HepG2 (cell line): Measurements from ENCODE around the gene SYVN1. TPM values are rescaled to one million over a fixed set of nuclear protein-coding genes. Genes with fewer than 3 reads are reported as not detected.

Experiments
- ATAC-seq: fragments of 200-7000 bp; cut with Tn5 transposase; 3 replicates; pipeline ENCODE4 v1.9.1; 2020; ENCODE audit warnings: mild to moderate bottlenecking, moderate library complexity
- BruUV-seq: library from RNA; stranded (reverse); fragments of 400-500 nt; replicated peaks from 2 replicates; lab custom pipeline; 2021; lab: Mats Ljungman, UMichigan
- CTCF ChIA-PET: fragments of 300-600 bp; formaldehyde crosslinking; extraction: SDS; loops from one replicate; lab custom pipeline; 2021; ENCODE audit warnings: low total read pairs, inconsistent platforms, low intra/inter-chr PET ratio; lab: Yijun Ruan, JAX
- POLR2A ChIA-PET: fragments of 350-600 bp; sonication (Branson Sonifier 250); formaldehyde crosslinking; loops from one replicate; lab custom pipeline; 2020; ENCODE audit warnings: antibody characterized with exemption, inconsistent platforms; lab: Yijun Ruan, JAX
- DNase-seq: peaks from one replicate; pipeline ENCODE4 v3.0.0-alpha.2; 2015; ENCODE audit warnings: low spot score
- FAIRE-seq: peaks from 3 replicates; lab custom pipeline; 2011; peaks lifted over from hg19 to GRCh38; lab: Jason Lieb, UNC
- H2AFZ ChIP-seq: one replicate; pipeline ENCODE4 v1.6.1; 2011; ENCODE audit warnings: low read length, inconsistent platforms
- H3K27ac ChIP-seq: fragments of 300-600 bp; 3 replicates; pipeline ENCODE4 v1.8.0; 2011; ENCODE audit warnings: mixed run types, mild to moderate bottlenecking, mixed read lengths, low read length, inconsistent platforms; ENCODE audit not compliant: insufficient read depth; ENCODE audit errors: extremely low read length
- H3K27me3 ChIP-seq, 2 experiments: fragments of 200-600 bp in 1 of 2; 2 replicates in 1 of 2; 3 replicates in 1 of 2; pipeline versions ENCODE4 v1.6.0 to v1.8.0; 2011; ENCODE audit warnings: low read length in 2 of 2, mild to moderate bottlenecking in 2 of 2, moderate library complexity in 2 of 2, inconsistent platforms in 1 of 2; ENCODE audit not compliant: insufficient read depth in 2 of 2, control insufficient read depth in 1 of 2
- H3K36me3 ChIP-seq, 2 experiments: fragments of 200-600 bp in 1 of 2; replicated peaks in 1 of 2; 2 replicates in 1 of 2; 3 replicates in 1 of 2; pipeline versions ENCODE4 v1.5.1 to v1.8.0; 2011; ENCODE audit warnings: low read length in 2 of 2, inconsistent platforms in 1 of 2; ENCODE audit not compliant: insufficient read depth in 2 of 2, control insufficient read depth in 1 of 2
- H3K4me1 ChIP-seq: 2 replicates; pipeline ENCODE4 v1.5.1; 2012; ENCODE audit warnings: low read length, inconsistent platforms; ENCODE audit not compliant: insufficient read depth
- H3K4me2 ChIP-seq: 2 replicates; pipeline ENCODE4 v1.6.0; 2011; ENCODE audit warnings: low read depth, low read length, inconsistent platforms
- H3K4me3 ChIP-seq, 3 experiments: fragments of 200-600 bp in 1 of 3; sonication (generic), shearing (Covaris generic) in 1 of 3; replicated peaks in 1 of 3; 2 replicates each; pipeline ENCODE4 v1.5.1; 2011 to 2016; ENCODE audit warnings: low read length in 3 of 3, inconsistent platforms in 2 of 3, low read depth in 2 of 3, mild to moderate bottlenecking in 2 of 3, control low read depth in 1 of 3, mixed read lengths in 1 of 3; ENCODE audit not compliant: insufficient read depth in 1 of 3
- H3K79me2 ChIP-seq: one replicate; pipeline ENCODE4 v1.6.1; 2011; ENCODE audit warnings: low read length, inconsistent platforms; ENCODE audit not compliant: insufficient read depth
- H3K9ac ChIP-seq: 2 replicates; pipeline ENCODE4 v1.6.0; 2011; ENCODE audit warnings: mild to moderate bottlenecking, low read depth, low read length, inconsistent platforms; ENCODE audit not compliant: insufficient read depth
- H3K9me3 ChIP-seq: 2 replicates; pipeline ENCODE4 v1.5.1; 2012; ENCODE audit warnings: mild to moderate bottlenecking, low read length
- H4K20me1 ChIP-seq: 2 replicates; pipeline ENCODE4 v1.6.0; 2011; ENCODE audit warnings: inconsistent platforms, mild to moderate bottlenecking, low read length, moderate library complexity; ENCODE audit not compliant: insufficient read depth
- AGO2 ChIP-seq: fragments of 200-400 bp; formaldehyde crosslinking; optimal IDR thresholded peaks from 2 replicates; pipeline ENCODE3; 2017; ENCODE audit warnings: mild to moderate bottlenecking, low read depth, low read length, moderate library complexity
- RELA ChIP-seq: sonication (generic); formaldehyde crosslinking; IDR thresholded peaks from 2 replicates; pipeline ENCODE4 v1.4.0; 2020; ENCODE audit warnings: missing genetic modification reagents
- SP140L ChIP-seq: sonication (generic); formaldehyde crosslinking; IDR thresholded peaks from 2 replicates; pipeline ENCODE4 v1.4.0; 2020; ENCODE audit warnings: missing genetic modification reagents, borderline replicate concordance
- TOE1 ChIP-seq: sonication (generic); formaldehyde crosslinking; IDR thresholded peaks from 2 replicates; pipeline ENCODE4 v1.4.0; 2020; ENCODE audit warnings: mild to moderate bottlenecking, missing genetic modification reagents
- ZSCAN20 ChIP-seq: sonication (generic); formaldehyde crosslinking; IDR thresholded peaks from 2 replicates; pipeline ENCODE4 v1.4.0; 2020; ENCODE audit warnings: missing genetic modification reagents, mild to moderate bottlenecking, borderline replicate concordance
- WGBS: methylation state at CpG from one replicate; pipeline ENCODE4 v1.1.6; 2017; ENCODE audit warnings: low lambda C conversion rate; 5-methylcytosine and 5-hydroxymethylcytosine counted together
- in situ Hi-C: cut with HindIII; loops from 2 replicates; pipeline ENCODE4 v1.10.0; 2017; ENCODE audit warnings: low pct_unique_long_range_greater_than_20kb; ENCODE audit not compliant: extremely low pct_ligation_motif_present
- intact Hi-C: fragments of 100-400 bp; cut with micrococcal nuclease; formaldehyde crosslinking; loops from one replicate; pipeline ENCODE4 v1.10.0; 2022; ENCODE audit not compliant: unreplicated experiment
- polyA plus RNA-seq, 8 experiments: library from polyadenylated mRNA; depleted of rRNA in 3 of 8; stranded (reverse) in 7 of 8; unstranded in 1 of 8; fragments of >200 nt; fragmentation: Illumina TruSeq in 4 of 8; extraction: Trizol in 4 of 8; gene quantifications; 2 replicates each; pipeline versions ENCODE4 v1.2.1 to v1.2.3, GENCODE V29; 2011 to 2016; ENCODE audit warnings: low read depth in 4 of 8, missing spikeins in 1 of 8, mixed read lengths in 1 of 8; ENCODE audit not compliant: insufficient read depth in 1 of 8
- total RNA-seq, 5 experiments: library from RNA; depleted of rRNA; stranded (reverse); fragments of >200 nt; fragmentation: Illumina TruSeq; extraction: Trizol; gene quantifications; 2 replicates each; pipeline ENCODE4 v1.2.3, GENCODE V29; 2016; ENCODE audit warnings: low read depth in 1 of 5
- TF ChIP-seq, protein P1 (sequence below): sonication (generic); formaldehyde crosslinking; IDR thresholded peaks from 2 replicates; pipeline ENCODE4 v1.4.0; 2020; ENCODE audit warnings: missing genetic modification reagents
- TF ChIP-seq, protein P2 (sequence below): sonication (generic); formaldehyde crosslinking; IDR thresholded peaks from 2 replicates; pipeline ENCODE4 v1.4.0; 2020; ENCODE audit warnings: mild to moderate bottlenecking, missing genetic modification reagents, borderline replicate concordance
- TF ChIP-seq, protein P3 (sequence below): sonication (generic); formaldehyde crosslinking; IDR thresholded peaks from 2 replicates; pipeline ENCODE4 v1.4.0; 2020; ENCODE audit warnings: missing genetic modification reagents, mild to moderate bottlenecking, borderline replicate concordance

The SYVN1 gene
- total and polyA plus RNA-seq, 2 of the 13 experiments (the other 11 are each of a cell fraction or from before 2014, with no cell fraction given), result 10.3 to 22.5 TPM

DNA sequence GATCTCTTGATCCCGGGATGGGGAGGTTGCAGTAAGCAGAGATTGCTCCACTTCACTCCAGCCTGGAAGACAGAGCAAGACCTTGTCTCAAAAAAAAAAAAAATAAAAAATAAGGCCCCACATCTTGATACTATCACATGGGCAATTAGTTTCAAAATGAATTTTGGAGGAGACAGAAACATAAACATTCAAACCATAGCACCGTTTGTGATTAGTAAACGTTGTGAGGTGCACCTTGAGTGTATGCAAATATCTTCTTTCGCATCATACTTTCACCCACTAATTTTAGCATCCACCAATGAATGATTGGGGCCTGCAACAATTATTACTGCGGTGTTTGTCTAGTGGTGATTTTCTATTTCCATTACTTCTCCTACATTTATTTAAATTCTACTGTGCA is 24.7 kb upstream of the SYVN1 start (continued):
- TF ChIP-seq, protein P1, sequence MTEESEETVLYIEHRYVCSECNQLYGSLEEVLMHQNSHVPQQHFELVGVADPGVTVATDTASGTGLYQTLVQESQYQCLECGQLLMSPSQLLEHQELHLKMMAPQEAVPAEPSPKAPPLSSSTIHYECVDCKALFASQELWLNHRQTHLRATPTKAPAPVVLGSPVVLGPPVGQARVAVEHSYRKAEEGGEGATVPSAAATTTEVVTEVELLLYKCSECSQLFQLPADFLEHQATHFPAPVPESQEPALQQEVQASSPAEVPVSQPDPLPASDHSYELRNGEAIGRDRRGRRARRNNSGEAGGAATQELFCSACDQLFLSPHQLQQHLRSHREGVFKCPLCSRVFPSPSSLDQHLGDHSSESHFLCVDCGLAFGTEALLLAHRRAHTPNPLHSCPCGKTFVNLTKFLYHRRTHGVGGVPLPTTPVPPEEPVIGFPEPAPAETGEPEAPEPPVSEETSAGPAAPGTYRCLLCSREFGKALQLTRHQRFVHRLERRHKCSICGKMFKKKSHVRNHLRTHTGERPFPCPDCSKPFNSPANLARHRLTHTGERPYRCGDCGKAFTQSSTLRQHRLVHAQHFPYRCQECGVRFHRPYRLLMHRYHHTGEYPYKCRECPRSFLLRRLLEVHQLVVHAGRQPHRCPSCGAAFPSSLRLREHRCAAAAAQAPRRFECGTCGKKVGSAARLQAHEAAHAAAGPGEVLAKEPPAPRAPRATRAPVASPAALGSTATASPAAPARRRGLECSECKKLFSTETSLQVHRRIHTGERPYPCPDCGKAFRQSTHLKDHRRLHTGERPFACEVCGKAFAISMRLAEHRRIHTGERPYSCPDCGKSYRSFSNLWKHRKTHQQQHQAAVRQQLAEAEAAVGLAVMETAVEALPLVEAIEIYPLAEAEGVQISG (CRISPR knock-in tag), result no peak
- TF ChIP-seq, all 625 proteins: peak for 0

DNA sequence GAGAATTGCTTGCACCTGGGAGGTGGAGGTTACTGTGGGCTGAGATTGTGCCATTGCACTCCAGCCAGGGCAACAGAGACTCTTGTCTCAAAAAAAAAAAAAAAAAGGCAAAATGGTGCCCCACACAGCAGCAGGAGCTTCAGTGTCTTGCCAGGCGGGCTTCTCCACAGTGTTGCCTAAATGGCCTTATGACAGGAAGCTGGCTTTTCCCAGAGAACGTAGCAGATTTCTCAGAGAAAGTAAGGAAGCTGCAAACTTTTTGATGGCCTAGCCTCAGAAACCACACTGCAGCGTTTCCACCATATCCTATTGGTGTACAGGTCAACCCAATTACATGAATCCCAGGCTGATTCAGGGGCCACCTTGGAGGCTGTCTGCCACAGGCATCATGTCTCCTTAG is 23.0 kb upstream of the SYVN1 start:
- CTCF ChIA-PET, result no interaction called here
- POLR2A ChIA-PET, result interaction anchor here (1.8 kb wide), 1 partner anchor 22 kb away, joined by 8 read pairs; no protein-coding TSS in a partner anchor

More for the DNA sequence above, 23.0 kb upstream of the SYVN1 start:
- H2AFZ ChIP-seq, result no peak overlapping the region
- intact Hi-C loops (no loop called here), in situ Hi-C loops (no loop called here)
- no peaks in the 10 kb centered on the region for H3K36me3 ChIP-seq
- H3K79me2 ChIP-seq, result no peaks in the 10 kb centered on the region
- no peaks in the 10 kb centered on the region for H3K9me3 ChIP-seq
- DNase-seq (no peak), ATAC-seq (no peak), FAIRE-seq (no peak)
- no peaks in the 10 kb centered on the region for H3K27me3 ChIP-seq
- H3K27ac ChIP-seq, result no peak overlapping the region
- WGBS, result 54% methylated on average over 3 of the region's 3 CpGs
- TF ChIP-seq SP140L (CRISPR knock-in tag), result no peak
- TF ChIP-seq TOE1 (CRISPR knock-in tag), result no peak
- TF ChIP-seq, protein P2, sequence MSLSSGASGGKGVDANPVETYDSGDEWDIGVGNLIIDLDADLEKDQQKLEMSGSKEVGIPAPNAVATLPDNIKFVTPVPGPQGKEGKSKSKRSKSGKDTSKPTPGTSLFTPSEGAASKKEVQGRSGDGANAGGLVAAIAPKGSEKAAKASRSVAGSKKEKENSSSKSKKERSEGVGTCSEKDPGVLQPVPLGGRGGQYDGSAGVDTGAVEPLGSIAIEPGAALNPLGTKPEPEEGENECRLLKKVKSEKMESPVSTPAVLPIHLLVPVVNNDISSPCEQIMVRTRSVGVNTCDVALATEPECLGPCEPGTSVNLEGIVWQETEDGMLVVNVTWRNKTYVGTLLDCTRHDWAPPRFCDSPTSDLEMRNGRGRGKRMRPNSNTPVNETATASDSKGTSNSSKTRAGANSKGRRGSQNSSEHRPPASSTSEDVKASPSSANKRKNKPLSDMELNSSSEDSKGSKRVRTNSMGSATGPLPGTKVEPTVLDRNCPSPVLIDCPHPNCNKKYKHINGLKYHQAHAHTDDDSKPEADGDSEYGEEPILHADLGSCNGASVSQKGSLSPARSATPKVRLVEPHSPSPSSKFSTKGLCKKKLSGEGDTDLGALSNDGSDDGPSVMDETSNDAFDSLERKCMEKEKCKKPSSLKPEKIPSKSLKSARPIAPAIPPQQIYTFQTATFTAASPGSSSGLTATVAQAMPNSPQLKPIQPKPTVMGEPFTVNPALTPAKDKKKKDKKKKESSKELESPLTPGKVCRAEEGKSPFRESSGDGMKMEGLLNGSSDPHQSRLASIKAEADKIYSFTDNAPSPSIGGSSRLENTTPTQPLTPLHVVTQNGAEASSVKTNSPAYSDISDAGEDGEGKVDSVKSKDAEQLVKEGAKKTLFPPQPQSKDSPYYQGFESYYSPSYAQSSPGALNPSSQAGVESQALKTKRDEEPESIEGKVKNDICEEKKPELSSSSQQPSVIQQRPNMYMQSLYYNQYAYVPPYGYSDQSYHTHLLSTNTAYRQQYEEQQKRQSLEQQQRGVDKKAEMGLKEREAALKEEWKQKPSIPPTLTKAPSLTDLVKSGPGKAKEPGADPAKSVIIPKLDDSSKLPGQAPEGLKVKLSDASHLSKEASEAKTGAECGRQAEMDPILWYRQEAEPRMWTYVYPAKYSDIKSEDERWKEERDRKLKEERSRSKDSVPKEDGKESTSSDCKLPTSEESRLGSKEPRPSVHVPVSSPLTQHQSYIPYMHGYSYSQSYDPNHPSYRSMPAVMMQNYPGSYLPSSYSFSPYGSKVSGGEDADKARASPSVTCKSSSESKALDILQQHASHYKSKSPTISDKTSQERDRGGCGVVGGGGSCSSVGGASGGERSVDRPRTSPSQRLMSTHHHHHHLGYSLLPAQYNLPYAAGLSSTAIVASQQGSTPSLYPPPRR, result no peak
- no peak for TF ChIP-seq RELA (CRISPR knock-in tag)
- TF ChIP-seq, protein P3, sequence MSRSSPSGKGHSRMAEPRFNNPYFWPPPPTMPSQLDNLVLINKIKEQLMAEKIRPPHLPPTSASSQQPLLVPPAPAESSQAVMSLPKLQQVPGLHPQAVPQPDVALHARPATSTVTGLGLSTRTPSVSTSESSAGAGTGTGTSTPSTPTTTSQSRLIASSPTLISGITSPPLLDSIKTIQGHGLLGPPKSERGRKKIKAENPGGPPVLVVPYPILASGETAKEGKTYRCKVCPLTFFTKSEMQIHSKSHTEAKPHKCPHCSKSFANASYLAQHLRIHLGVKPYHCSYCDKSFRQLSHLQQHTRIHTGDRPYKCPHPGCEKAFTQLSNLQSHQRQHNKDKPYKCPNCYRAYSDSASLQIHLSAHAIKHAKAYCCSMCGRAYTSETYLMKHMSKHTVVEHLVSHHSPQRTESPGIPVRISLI (CRISPR knock-in tag), result no peak
- no peak for TF ChIP-seq AGO2
- TF ChIP-seq ZSCAN20 (CRISPR knock-in tag), result no peak
- TF ChIP-seq, all 625 proteins: peak for 0
- no TSS peak for BruUV-seq
- H3K4me3 ChIP-seq, result no peak overlapping the region
- H4K20me1 ChIP-seq, result no peaks in the 10 kb centered on the region
- H3K9ac ChIP-seq, result no peak overlapping the region
- no peak overlapping the region for H3K4me2 ChIP-seq
- H3K4me1 ChIP-seq, result peaks cover 13% of the 10 kb centered on the region
